GM18499 (cell line): ENCODE data around the gene OR6Q1.

Experiments
- ATAC-seq: cut with Tn5 transposase; IDR thresholded peaks from one replicate; pipeline ENCODE4 v1.9.1; 2021; ENCODE audit warnings: moderate number of reproducible peaks; ENCODE audit not compliant: insufficient read depth, unreplicated experiment

The OR6Q1 gene

DNA sequence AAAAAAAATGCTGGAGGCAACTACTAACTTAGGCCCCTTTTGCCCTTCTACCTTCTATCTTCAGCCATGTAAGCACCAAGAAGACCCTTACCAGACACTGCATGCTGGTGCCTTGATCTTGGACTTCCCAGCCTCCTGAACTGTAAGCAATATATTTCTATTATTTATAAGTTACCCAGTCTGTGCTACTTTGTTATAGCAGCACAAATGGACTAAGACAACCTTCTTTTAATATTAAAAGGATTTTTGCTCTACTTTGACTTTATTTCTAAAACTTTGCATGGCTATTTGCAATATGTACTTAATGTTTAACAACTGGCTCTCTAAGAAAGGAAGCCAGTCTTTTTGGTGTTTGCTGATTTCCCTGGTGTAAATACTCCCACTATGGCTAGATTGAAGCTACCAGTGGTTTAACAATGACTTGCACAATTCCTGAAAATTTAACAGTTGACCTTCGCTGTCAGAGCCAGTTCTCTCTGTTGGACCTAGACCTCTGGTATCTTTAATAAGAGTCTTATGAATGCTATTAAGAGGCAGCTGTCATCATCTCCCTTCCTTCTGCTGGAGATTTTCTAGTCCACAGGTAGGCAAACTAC lies 25.2 kb downstream of the OR6Q1 start:
- ATAC-seq: no peak

DNA sequence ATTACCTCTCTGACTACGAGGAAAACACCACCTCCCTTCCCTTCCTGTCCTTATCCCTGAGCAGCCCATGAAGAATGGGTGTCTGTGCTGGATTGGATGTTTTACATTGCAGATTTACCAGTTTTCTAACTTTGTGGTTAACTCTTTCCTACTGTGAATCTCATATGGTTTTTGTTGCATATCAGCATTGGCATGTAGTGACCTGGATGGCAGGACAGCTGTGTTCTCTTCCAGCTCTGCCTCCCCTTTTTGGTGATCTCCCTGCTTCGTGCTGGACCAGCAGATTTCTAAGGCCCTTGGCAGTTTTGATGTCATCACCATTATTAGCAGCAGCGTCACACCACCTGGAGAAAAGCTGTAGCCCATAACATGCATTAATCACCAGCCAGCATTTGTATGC lies 26.7 kb downstream of the OR6Q1 start:
- no peak for ATAC-seq

DNA sequence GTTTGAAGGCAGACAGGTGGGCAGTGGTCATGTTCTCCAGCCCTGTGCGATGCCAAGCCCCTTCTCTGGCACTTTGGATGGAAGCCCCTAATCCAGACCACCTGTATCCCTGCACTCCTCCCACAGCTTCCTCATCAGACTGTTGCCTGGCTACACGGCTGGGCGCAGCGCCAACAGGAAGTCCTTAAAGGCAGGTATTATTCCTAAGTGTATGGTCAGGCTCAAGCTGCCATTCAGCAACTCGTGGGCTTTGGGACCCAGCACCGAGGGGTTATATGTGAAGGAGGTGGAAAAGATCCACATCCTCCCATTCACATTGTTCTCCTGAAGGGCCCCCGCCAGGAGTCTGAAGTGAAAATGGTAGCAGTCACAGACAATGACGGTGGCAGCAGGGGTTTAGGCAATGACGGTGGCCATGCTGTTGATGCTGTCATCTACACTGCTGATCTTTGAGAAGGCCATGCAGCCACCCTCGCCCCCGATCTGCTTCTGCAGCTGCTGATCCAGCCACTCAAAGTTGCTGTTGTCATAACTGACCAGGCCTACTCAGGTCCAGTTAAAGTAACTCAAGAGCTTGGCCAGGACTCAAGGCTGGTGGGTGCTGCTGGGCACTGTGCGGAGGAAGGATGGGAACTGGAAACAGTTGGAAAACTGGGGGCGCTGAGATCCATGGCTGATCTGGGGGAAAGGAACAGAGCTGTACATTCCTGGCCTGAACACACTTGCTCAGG lies 27.7 kb downstream of the OR6Q1 start:
- ATAC-seq: no peak

DNA sequence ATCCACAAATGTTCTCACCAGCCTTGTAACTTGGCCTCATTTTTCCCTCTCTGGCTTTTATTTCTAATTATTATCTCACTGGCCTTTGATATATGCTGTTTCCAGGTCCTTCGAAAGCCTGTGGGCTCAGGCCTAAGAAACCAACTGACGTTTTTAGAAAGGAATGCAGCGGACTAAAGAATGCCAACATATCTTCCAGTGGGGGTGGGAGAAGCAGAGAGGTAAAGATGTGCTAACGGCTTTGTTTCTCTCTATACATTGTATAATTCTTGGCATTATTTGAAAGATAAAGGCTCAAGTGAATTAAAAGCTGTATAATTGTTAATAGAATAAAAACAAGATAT lies 28.2 kb downstream of the OR6Q1 start:
- ATAC-seq: no peak

DNA sequence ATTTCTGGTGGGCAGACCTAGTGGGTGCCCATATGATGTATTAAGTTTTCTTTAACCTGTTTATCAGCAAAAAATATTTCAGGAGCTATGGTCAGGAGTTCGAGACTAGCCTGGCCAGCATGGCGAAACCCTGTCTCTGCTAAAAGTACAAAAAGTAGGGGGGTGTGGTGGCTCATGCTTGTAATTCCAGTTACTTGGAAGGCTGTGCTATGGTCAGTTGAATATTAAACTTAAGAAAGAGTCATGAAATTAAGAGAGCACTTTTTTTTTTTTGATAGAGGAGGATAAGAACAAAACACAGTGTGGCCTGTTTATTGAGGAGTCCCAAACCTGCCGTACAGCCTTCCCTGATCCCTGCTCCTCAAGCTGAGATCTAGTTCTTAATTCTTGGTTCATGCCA lies 29.8 kb downstream of the OR6Q1 start:
- no peak for ATAC-seq

DNA sequence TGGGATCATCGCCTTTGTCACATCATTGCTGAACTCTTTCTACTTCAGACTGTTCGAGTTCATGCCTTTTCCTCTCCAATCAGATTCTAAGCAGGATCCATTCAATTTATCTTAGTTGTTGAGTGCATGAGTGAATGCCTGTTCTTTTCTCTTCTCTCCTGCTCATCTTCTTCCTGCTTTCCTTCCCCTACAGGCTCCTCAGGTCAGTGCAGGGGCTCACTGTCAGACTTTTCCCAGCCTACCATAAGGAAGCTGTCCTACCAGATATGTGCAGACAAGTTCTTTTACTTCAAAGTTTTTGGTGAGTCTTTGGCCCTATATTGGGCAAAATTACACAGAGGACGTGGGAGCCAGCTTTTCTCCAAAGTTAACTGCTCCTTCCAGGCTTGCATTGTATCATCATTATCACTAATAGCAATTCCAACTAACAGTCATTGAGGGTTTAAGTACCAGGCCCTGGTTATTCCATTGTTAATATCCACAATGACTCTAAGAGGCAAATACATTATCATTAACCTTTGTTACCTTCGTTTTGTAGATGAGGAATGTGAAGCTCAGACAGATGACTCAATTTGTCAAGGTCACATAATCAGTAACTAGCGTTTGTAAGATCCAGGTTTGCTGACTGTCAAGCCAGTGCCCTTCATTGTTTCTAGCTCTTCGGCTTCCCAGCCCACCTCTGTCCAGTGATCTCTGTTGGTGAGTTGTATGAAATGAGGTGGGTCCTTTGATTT lies 30.4 kb downstream of the OR6Q1 start:
- no peak for ATAC-seq

DNA sequence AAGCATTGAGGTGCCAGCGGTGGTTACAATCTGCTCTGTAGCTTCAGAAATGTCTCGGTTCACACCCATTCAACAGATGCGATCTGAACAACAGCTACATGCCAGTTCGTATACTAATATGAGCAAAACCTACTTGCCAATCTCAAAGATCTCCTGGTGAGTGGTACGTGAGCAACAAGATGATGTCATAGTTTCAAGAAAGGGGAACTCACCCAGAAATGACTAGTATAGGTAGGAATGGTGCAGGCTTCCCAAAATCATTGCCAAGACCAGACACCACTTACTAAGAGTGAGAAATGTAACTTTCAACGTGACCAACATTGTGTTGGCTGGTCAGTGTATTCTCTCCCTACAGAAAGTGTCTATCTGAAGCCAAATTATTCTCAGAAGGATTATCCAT lies 31.1 kb downstream of the OR6Q1 start:
- ATAC-seq: no peak

DNA sequence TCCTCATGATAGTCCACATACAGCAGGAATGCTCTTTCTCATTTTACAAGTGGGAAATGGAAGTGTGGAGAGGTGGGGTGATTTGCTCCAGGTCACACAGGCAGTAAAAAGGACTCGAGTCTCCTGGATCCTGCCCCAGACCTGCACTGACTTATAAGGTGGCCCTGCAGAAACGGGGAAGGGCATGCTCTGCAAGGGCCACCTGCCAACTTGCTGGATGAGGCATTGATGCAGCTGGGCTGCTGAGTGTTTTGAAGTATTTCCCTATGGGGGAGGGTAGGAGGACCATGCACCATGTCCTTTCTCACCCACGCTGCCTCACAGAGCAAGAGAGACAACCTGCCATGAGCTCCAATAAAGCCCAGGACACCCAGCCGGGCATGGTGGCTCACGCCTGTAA lies 36.9 kb downstream of the OR6Q1 start:
- no peak for ATAC-seq

DNA sequence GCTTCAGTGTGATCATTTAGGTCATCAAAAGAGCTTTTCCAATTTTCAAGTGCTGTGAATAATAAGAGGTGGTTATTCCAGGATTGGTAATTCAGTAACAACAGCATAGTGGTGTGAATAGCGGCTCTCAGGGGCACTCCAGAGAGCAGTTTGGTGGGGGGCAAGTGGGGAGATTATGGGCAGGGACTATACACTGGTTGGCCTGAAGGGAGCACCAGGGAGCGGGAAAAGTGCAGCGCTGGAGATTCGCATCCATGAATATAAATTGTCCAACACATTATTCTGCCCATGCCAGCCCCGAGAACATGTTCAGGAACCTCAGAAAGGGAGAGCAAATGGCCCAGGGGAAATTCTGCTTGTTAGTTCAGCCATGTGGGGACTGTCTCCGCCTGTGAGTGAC lies 37.9 kb downstream of the OR6Q1 start:
- no peak for ATAC-seq

DNA sequence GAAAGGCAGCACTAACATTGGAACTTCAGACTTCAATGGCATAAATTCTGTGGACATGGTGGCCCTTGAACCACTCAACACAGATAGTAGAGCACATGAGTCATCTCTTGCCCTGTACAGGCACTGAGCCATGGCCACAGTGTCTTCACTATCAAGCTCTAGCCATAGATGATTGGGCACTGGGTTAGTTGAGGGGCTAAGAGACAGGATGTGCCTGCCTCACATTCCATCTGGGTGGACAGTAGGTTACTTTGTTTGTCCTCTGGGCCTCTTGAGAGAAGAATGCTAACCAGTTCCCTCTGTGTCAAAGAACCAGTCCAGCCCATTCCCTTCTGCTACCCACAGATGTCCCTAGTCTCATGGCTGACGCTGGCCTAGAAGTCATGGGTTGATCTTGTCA lies 39.8 kb downstream of the OR6Q1 start:
- ATAC-seq: no peak

DNA sequence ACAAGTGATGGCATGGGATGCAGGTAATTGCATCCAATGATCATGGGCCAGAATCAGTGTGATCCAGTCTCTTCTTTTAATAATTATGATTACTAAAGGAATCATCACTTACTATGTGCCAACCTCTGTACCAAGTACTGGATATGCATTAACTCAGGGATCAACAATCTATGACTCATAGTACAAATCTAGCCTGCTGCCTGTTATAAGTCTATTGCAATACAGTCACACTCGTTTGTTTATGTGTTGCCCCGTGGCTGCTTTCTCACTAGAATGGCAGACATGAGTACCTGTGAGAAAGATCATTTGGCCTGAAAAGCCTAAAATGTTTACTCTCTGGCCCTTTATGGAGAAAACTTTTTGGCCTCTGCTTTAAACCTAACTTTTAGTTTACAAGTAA lies 45.0 kb downstream of the OR6Q1 start:
- no peak for ATAC-seq
